IPS-18c (cell line): ENCODE data around the gene TSPAN13.

Experiments used
- H3K4me3 ChIP-seq: 2 replicates; pipeline ENCODE4 v1.7.0; 2013; ENCODE audit warnings: low read depth, mild to moderate bottlenecking, low read length, moderate library complexity; ENCODE audit not compliant: insufficient read depth
- H3K9me3 ChIP-seq: one replicate; pipeline ENCODE4 v1.6.1; 2013; ENCODE audit warnings: mild to moderate bottlenecking, low read length, moderate library complexity; ENCODE audit not compliant: control insufficient read depth, insufficient read depth

The TSPAN13 gene

GRCh38 chr7:16818732-16819131, 65.2 kb downstream of the TSPAN13 start:
- Histone ChIP-seq H3K4me3 (no peak overlapping the region), H3K9me3 (no peaks in the 10 kb centered on the region)

GRCh38 chr7:16822029-16822428, 68.5 kb downstream of the TSPAN13 start:
- no peak overlapping the region for H3K4me3 ChIP-seq
- H3K9me3 ChIP-seq: no peaks in the 10 kb centered on the region

DNA sequence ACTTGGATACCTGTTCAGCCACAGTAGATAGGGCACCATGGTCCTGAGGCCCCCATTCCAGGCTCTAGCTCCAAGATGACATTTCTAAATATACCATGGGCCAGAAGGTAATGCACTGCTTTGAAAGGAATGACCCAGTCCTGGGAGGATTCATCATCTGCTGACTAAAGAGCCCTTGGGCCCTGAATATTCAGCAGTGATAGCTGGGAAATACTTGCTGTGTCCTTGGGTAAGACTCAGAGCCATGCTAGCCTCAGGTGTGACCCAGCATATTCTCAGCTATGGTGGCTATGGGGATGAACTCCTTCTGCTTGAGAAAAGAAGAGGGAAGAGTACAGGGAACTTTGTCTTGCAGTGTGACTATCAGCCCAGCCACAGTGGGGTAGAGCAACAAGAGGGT, 72.5 kb downstream of the TSPAN13 start:
- Histone ChIP-seq H3K4me3 (no peak overlapping the region), H3K9me3 (no peaks in the 10 kb centered on the region)

GRCh38 chr7:16833373-16833772, 79.8 kb downstream of the TSPAN13 start:
- Histone ChIP-seq H3K9me3 (no peaks in the 10 kb centered on the region), H3K4me3 (no peak overlapping the region)
